Measurements from ENCODE around the gene ZNF358. TPM values are rescaled to one million over a fixed set of nuclear protein-coding genes. Genes with fewer than 3 reads are reported as not detected.
"Not testable (repeated sequence)": the region's sequence is repeated elsewhere in the genome, so short reads cannot be mapped to it uniquely, and the experiment has no call there.

Gene ZNF358
- total RNA-seq, 4 donors from 2014 or later, result 69.8 to 139 (median 116) TPM

DNA sequence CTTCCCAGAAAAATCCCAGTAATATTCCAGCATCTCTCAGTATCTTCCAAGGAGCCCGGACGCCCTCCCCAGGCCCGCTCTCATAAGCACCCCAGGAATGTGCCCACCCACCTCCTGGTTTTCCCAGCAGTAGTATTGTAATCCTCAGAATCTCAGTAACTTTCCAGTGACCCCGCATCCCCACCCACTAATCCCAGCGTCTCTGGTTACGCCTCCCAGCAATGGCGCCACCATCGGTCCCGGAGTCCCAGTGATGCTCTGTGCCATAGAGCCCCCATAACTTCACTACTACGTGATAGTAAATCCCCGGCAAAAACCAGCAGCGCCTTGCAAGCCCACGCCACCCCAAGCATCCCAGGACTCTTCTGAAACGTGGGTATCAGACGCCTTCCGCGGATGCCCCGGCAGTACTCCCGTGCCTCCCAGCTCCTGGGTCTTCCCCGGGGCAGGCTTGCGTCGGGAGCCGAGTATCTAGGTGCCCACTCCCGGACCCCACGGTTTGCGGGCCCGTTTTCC lies 18.7 kb downstream of the ZNF358 start:
- no peaks in the 10 kb centered on the region for H3K27me3 ChIP-seq
- DNase-seq (no peak), ATAC-seq (peak; percentile 34 to 53)
- H3K27ac ChIP-seq, result peak overlapping the region; percentile 86 to 90 (median 88)
- no peak for TF ChIP-seq POLR2A (IDR thresholded peaks at IDR 0.05)
- TF ChIP-seq, protein P1, sequence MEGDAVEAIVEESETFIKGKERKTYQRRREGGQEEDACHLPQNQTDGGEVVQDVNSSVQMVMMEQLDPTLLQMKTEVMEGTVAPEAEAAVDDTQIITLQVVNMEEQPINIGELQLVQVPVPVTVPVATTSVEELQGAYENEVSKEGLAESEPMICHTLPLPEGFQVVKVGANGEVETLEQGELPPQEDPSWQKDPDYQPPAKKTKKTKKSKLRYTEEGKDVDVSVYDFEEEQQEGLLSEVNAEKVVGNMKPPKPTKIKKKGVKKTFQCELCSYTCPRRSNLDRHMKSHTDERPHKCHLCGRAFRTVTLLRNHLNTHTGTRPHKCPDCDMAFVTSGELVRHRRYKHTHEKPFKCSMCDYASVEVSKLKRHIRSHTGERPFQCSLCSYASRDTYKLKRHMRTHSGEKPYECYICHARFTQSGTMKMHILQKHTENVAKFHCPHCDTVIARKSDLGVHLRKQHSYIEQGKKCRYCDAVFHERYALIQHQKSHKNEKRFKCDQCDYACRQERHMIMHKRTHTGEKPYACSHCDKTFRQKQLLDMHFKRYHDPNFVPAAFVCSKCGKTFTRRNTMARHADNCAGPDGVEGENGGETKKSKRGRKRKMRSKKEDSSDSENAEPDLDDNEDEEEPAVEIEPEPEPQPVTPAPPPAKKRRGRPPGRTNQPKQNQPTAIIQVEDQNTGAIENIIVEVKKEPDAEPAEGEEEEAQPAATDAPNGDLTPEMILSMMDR (IDR thresholded peaks at IDR 0.05 in 4 of 5, conservative IDR thresholded peaks at IDR 0.05 in 1 of 5), result no peak
- H3K9me3 ChIP-seq, result no peaks in the 10 kb centered on the region
- peak overlapping the region; percentile 88 to 92 (median 90) for H3K4me3 ChIP-seq
- H3K36me3 ChIP-seq, result peaks cover 0 to 32% of the 10 kb centered on the region in 2 donors
- intact Hi-C loops (cut with DNase I; ENCODE audit: low total_unique reads) (loop anchor here (1.0 to 2.0 kb wide), 6 partner anchors 12 to 795 kb away; partner anchors contain the start of genes MCOLN1, PET100, TRIP10 and XAB2), in situ Hi-C loops (cut with MboI; ENCODE audit: low sequenced_read_pairs in 4 of 4) (loop anchor here in 1 of 4 donors (25.0 kb wide), 1 partner anchor 147 kb away; no protein-coding TSS in a partner anchor)
- peaks cover 15 to 23% of the 10 kb centered on the region in 2 donors for H3K4me1 ChIP-seq

DNA sequence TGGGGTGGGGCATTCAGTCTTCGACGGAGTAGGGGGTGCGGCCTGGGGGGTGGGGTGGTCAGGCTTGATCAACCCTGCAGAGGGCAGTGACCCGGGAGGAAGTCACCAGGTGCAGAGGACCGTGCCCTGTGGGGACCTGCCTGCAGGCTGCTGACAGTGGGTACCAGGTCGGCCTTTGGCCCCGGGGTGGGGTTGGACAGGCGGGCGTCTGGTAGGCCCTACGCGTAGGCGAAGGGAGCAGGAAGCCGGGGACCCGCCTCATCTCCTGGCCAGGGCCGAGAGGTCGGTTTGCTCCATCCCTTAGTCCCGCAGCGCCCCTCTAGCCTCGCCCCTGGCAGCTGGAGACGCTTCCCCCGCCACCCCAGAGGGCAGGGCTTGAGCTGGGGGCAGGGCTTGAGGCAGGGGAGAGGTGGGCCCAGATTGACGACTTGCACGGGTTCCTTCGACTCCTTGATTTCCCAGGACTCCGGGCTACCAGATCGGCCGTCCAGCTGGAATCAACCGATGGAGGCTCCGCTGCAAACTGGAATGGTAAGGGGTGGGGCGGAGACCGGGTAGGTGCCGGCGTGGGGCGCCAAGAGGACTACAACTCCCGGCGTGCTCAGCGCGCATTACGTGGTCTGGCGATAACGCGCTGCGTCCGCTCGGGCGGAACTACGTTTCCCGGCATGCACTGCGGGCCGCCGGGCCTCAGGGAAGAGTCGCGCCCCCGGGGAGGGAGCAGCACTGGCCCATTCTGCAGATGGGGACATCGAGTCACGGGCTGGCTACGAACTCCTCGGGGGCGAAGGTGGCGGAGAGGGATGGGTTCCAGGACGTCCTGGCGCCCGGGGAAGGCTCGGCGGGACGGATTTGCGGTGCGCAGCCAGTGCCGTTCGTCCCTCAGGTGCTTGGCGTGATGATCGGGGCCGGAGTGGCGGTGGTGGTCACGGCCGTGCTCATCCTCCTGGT lies 19.4 kb downstream of the ZNF358 start, which contains the start of gene PNPLA6:
Gene PNPLA6, plus strand, starts transcription at position 671 of the 951 bp plus-strand sequence. Its CDS starts 72 bp downstream, at position 743.
- Histone ChIP-seq H3K9me3 (no peaks in the 10 kb centered on the region), H3K4me3 (peak within 1 kb of the TSS; percentile 88 to 92 (median 90)), H3K27me3 (no peaks in the 10 kb centered on the region), H3K36me3 (peaks cover 0 to 31% of the 10 kb centered on the region in 2 donors), H3K4me1 (peaks cover 15 to 23% of the 10 kb centered on the region in 2 donors), H3K27ac (peak within 1 kb of the TSS; percentile 86 to 90 (median 88))
- in situ Hi-C loops (cut with MboI; ENCODE audit: low sequenced_read_pairs in 4 of 4) (loop anchor here in 1 of 4 donors (25.0 kb wide), 1 partner anchor 148 kb away; no protein-coding TSS in a partner anchor), intact Hi-C loops (cut with DNase I; ENCODE audit: low total_unique reads) (loop anchor here (1.0 to 2.0 kb wide), 2 partner anchors 16 to 19 kb away; partner anchors contain the start of gene ZNF358)
- peak; percentile 88 to 93 for DNase-seq
- ATAC-seq, result peak; percentile 82 to 84
- TF ChIP-seq POLR2A (IDR thresholded peaks at IDR 0.05), result peak; percentile 49 to 62
- TF ChIP-seq, protein P1 (IDR thresholded peaks at IDR 0.05 in 4 of 5, conservative IDR thresholded peaks at IDR 0.05 in 1 of 5), result no peak

DNA sequence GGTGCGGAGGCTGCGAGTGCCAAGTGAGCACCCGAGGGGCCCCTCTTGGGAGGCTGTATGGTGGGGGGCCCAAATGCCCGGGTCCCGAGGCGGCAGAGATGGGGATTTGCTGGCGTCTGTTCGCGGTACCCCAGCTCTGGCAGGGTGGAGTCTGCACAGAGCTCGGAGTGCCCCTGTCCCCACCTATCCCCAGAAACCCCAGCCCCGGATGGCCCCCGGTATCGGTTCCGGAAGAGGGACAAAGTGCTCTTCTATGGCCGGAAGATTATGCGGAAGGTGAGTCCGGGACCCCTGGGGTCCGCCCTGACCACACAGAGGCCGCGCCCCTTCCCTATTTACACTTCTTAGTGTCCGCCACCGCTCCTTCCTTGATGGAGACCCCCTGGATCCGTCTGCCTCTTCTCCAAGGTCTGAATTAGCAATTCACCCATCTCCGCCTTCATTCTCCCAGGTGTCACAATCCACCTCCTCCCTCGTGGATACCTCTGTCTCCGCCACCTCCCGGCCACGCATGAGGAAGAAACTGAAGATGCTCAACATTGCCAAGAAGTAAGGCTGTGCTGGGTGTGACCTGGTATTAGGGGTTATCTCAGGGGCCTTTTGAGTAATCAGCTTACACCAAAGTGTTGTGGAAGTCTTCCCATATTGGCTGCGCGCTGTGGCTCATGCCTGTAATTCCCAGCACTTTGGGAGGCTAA lies 20.2 kb downstream of the ZNF358 start:
- Histone ChIP-seq H3K27me3 (no peaks in the 10 kb centered on the region), H3K4me1 (peaks cover 15 to 23% of the 10 kb centered on the region in 2 donors), H3K36me3 (peaks cover 0 to 32% of the 10 kb centered on the region in 2 donors), H3K4me3 (peak overlapping the region; percentile 88 to 92 (median 90)), H3K27ac (peak overlapping the region; percentile 86 to 90 (median 88)), H3K9me3 (no peaks in the 10 kb centered on the region)
- intact Hi-C loops (cut with DNase I; ENCODE audit: low total_unique reads) (loop anchor here (1.0 to 2.0 kb wide), 2 partner anchors 15 to 19 kb away; partner anchors contain the start of gene ZNF358), in situ Hi-C loops (cut with MboI; ENCODE audit: low sequenced_read_pairs in 4 of 4) (loop anchor here in 1 of 4 donors (25.0 kb wide), 1 partner anchor 149 kb away; no protein-coding TSS in a partner anchor)
- ATAC-seq (no peak), DNase-seq (no peak)
- TF ChIP-seq, protein P1 (IDR thresholded peaks at IDR 0.05 in 4 of 5, conservative IDR thresholded peaks at IDR 0.05 in 1 of 5), result no peak
- no peak for TF ChIP-seq POLR2A (IDR thresholded peaks at IDR 0.05)

DNA sequence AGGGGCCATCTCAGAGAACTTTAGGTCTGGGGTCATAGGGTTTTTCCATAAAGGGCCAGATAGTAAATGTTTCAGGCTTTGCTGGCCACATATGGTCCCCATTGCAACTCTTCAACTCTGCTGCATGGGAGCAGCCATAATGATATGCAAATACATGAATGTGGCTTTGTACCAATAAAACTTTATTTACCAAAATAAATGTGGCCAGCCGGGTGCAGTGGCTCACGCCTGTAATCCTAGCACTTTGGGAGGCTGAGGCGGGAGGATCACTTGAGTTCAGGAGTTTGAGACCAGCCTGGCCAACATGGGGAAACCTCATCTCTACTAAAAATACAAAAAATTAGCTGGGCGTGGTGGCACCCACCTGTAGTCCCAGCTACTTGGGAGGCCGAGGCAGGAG lies 23.1 kb downstream of the ZNF358 start:
- in situ Hi-C loops (cut with MboI; ENCODE audit: low sequenced_read_pairs in 4 of 4), result loop anchor here in 1 of 4 donors (25.0 kb wide), 1 partner anchor 152 kb away; no protein-coding TSS in a partner anchor
- H3K27ac ChIP-seq; intact Hi-C loops (cut with DNase I; ENCODE audit: low total_unique reads); H3K4me3 ChIP-seq; H3K9me3 ChIP-seq; DNase-seq; H3K27me3 ChIP-seq; ATAC-seq: not testable (repeated sequence)
- Histone ChIP-seq H3K4me1 (peaks cover 7 to 15% of the 10 kb centered on the region in 2 donors), H3K36me3 (peaks cover 0 to 55% of the 10 kb centered on the region in 2 donors)
